Fibroblast of skin of abdomen (primary cell): ENCODE data around the gene MLLT1.

Experiments used
- DNase-seq: peaks from one replicate; pipeline ENCODE4 v3.0.0-alpha.2; 2013

MLLT1 gene

DNA sequence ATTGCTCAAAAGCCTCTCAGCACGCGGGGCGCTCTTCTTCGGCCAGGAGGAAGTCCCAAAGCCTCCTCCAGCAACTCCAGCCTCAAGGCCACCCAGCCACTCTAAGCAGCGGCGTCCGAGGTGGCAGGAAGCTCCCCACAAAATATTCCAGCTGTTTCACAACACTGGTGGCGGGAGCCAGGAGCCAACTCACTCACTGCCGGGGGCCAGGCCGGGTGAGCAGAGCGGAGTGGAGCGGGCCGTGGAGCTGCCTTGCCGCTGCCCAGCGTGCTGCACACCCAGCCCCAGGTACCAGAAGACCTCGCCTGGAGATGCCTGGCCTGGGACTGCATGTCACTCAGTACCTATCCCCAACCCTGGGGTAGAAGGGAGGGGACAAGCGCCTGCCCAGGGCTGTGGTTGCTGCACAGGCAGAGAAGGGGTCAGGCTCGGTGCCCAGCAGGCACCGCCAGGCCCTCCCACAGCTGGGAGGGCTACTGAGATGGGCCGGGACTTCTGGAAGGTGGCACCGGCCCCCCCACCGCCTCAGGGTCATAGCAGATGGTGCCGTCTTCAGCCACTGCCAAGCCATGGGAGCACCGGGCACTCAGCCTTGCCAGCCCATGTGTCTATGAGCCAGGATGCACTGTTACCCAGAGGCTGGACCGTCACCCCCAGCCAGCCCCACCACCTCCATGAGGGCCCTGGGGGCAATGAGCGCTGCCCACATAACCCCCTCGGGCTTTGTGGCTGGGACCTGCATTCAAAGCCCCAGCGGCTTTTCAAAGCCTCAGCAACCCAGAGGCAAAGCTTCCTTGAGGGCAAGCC, 59.2 kb downstream of the MLLT1 start:
- peak; percentile 40 for DNase-seq

DNA sequence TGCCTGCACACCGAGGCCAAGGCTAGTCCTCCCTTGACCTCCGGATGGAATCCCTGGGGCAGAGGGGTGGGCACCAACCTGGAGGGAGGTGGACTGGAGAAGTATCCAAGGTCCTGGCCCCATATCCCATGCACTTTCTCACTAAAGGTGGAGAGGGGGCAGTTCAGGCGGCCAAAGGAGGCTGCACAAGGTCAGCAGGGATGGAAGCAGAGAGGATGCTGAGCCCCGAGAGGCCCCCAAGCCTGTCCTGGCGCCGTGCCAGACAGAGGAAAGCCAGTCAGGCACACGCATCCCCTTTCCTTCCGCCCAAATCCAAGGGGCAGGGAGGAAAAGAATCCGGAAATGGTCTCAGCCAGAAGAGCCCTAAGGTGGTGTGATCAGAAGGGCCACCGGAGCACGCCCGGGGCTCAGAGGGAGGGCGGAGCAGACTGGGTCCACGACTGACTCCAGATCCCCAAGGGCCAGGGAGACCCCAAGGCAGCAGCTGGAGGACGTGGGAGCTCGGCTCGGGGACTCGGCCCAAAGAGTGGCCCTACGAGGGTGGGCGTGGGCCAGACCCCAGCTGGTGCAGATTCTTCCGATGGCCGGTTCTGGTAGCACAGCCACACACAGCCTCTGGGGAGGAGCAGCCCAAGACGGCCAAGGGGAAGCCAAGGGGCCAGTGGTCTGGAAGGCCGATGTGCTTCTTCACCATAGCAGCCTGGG, 60.0 kb downstream of the MLLT1 start:
- no peak for DNase-seq

DNA sequence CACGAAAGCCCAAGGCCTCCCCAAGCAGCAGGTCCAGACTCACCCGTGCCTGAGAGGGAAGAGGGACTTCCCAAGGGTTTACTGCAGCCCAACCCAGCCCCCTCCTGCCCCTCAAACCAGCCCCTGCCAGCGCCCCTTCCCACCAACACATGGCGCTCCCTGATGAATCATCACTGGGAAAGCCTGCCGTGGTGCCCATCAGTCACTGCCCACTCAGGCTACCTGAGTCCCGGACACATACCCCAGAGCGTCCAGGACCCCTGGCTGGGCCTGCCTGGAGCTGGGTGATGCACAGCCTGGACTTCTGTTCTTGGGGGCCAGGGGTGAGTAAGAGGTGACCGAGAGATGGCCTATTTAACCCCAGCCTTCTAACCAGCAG, 60.6 kb downstream of the MLLT1 start:
- DNase-seq = no peak

DNA sequence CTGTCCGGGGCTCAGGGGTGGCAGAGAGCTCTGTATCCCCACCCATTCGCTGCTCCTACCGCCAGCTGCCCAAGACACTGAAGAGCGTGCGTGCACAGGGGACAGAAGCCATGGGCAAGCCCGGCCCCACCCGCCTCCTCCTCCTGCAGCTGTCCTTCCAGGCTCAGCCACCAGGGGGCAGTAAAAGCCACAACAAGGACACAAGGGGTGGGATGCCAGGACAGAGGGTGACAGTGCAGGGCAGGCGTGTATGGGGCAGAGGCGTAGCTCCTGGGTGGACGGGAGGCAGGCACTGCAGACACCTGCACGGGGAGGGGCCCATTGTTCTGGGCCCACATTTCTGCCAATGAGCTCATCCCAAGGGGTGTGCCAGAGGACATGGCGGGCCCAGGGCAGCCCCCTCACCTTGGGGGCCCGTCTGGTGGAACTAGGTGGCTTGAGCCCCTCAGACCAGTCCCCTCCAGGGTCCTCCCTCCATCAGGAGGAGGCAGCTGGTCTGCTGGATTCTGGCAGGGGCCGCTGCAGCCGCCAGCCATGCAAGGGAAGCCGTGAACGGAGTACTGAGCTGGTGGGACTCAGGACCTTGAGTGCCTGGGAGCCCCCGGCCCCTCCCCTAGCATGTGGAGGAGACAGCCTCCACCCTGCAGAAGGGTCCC, 61.2 kb downstream of the MLLT1 start:
- DNase-seq = peak; percentile 72

DNA sequence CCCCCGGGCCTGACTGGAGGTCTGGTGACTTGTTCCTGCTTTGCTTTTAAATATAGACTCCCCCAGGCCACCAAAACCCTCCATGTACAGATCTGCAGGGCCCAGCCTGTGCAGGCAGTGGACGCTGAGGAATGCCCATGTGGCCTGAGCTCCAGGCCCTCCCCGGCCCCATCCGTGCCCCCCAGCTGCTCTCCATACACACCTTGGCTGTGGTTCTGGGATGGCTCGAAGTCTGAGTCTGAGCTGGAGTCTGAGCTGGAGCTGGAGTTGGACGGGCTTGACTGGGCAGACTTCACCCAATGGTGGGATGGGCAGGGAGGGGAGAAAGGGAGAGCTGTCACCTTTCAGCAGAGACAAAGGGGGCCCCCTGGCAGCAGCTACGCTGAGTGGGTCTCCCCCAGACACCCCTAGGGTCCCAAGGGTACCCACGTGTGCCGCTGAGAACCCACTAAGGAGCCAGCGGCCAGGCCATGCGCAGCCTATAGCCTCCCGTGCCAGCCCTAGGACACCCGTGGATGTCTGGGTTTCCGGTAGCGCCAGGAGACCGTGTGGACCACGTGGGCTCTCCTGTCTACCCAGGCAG, 61.9 kb downstream of the MLLT1 start:
- DNase-seq = no peak

DNA sequence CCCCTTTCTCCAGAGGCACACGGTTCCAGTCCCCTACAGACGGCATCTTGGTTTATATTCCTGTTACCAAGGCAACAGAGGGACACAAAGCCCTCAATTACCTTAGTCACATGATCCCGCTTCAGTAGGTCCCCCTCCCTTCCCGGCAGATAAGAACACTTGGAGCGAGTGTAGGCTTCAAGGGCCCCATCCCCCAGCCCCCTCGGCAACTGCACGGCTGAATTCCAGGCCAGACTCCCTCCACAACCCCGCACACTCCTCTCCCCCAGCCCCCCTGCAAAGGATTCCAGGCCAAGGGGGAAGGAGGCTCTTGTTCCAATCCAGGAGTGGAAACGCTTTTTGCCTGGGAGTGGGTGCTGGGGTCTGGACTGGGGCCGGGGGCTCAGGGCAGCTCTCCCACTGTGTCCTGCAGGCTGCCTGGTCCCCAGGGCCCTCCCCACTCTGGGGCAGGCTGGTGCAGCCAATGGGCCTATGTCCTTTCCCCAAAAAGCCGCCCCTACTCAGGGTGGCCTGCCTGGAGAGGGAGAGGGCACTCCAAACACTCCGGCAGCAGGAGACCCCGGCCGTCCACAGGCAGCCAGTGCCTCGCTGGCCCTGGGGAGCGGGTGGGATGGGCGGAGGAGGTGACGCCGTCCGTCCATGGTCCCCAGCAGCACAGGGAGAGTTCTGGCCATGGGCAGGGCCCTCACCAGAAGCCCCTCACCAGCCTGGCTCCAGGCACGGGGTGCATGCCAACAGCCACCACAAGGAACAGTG, 62.6 kb downstream of the MLLT1 start:
- DNase-seq = peak; percentile 65

DNA sequence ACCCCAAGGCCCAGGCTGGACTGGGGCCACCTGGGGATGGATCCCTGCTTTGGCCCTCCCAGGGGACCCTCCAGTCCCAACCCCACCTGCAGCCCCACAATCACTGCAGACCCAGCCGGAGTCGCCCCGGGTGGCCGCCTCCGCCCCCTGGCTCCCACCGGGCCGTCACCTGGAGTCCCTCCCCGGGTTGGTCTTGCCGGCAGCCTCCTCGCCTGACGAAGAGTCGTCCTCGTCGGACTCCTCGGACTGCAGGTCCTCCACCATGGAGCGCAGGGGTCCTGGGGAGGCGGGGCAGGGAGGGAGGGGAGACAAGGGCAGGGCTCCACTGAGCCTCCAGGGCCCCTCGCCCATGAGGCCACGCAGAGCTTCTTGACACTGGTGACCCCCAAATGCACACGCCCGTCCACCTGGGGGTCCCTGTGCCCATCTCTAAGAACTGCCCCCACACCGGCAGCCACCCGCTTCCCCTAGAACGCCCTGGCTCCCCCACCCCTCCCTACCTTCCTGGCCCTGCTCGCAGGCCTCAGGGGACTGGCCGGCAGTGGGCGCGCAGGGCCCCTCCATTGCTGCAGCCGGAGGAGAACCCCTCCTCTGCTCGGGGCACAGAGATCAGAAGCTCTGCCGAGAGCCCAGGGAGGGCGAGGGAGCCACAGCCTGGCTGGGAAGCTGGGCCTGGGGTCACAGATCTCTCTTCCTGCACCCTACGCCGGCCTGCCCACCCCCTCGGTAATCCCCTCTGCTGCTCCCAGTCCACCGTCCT, 63.4 kb downstream of the MLLT1 start:
- no peak for DNase-seq

DNA sequence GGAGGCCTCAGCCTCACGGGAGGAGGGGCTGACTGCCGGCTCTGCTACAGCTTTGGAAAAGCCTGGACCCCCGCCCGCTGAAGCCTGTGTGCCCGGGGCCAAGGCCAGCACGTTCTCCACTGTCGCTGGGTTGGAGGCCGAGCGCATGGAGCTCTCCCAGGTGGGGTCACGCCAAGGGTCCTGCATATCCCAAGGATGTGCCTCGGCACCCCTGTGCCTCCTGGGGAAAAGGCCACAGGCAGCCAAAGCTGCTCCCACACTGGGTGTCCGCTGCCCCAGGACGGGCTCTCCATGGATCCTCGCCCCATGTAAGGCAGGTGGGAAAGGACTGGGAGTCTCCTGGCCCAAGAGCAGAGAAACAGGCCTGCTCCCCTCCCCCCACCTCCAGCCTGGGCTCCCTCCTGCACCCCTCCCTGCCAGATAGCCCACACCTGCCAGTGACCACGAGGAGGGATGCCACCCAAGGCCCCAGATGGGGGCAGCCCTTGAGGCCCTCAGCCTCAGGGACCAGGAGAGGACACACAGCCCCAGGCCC, 64.0 kb downstream of the MLLT1 start:
- DNase-seq = no peak

DNA sequence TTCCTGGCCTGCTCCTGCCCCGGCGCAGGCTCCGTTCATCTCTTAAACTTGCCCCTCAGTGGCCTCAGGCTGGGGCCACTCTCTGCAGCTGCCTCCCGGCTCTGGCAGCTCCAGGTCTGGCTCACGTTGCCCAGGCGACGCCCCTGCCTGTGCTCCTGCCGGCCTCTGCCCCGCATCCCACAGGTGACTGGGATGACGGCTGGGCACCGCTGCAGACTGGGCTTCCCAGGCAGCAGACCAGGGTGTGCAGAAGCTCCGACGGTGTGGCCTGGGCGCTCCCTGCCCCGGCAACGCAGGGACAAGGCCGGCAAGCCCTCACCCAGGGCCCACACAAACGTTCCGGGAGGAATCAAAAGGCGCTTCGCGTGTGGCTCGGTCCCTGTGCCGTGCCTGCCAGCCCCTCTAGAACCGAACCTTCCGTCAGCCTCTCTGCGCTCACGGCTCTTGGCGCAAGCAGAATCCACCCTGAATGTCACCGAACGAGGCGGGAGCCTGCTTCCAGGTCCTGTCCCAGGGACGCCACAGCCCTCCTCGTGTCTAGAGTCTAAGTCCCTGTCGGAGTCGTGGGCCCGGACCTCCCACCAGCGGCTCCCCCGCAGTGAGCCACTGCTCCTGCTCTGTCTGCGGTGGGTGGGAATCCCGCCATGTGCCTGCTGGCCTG, 64.8 kb downstream of the MLLT1 start:
- DNase-seq = no peak

DNA sequence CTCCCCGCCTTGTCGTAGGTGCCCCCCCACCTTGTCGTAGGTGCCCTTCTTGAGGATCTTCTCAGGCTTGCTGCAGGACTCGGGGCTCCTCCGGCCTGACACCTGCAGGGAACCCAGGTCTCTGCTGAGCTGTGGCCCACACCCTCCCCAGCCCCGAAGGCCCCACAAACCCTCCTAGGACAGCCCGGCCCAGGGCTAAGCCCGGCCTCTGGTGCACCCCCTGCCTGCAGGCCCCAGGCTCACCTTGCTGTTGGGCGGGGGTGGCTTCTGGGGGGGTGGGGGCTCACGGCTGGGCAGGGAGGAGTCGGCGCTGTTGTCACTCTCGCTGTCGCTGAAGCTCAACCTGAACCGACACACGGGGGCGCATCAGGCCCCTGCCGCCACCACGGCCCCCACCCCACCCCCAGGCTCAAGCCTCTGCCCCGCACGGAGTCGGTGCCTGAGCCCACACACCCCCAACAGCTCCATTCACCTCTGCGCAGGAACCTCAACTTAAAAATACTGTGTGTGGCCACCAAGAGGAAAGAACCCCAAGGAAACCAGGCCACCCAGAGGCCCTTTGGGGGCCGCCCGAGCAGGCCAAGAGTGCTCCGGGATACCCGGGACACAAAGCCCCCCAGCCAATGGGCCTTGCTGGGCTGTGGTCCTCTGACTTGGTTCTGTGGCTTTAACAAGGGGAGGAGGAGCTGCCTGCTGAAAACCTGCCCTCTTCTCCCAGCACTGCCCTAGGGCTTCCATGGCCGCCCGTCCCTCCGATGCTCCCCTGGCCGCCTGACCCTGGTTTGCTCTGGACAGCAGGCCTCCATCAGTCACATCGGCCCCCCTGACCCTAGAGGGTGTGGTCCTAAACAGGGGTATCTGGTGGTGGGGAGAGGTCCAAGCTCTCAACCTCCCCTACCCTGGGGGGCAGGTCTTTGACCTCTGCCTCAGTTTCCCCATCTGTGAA, 65.8 kb downstream of the MLLT1 start:
- no peak for DNase-seq

DNA sequence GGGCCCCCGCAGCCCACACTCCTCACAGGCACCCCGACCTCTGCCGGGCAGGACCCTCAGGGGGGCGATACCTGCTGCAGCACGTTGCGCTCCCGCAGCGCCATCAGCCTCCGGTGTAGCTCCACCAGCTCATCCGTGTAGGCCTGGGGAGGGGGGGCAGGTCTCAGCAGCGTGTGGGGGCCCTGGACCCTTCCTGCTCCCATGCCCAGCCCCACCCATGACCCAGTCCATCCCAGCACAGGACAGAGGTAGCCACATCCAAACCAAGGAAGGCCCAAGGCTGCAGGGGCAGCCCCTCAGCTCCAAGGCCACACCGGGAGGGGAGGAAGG, 66.5 kb downstream of the MLLT1 start:
- DNase-seq = no peak

DNA sequence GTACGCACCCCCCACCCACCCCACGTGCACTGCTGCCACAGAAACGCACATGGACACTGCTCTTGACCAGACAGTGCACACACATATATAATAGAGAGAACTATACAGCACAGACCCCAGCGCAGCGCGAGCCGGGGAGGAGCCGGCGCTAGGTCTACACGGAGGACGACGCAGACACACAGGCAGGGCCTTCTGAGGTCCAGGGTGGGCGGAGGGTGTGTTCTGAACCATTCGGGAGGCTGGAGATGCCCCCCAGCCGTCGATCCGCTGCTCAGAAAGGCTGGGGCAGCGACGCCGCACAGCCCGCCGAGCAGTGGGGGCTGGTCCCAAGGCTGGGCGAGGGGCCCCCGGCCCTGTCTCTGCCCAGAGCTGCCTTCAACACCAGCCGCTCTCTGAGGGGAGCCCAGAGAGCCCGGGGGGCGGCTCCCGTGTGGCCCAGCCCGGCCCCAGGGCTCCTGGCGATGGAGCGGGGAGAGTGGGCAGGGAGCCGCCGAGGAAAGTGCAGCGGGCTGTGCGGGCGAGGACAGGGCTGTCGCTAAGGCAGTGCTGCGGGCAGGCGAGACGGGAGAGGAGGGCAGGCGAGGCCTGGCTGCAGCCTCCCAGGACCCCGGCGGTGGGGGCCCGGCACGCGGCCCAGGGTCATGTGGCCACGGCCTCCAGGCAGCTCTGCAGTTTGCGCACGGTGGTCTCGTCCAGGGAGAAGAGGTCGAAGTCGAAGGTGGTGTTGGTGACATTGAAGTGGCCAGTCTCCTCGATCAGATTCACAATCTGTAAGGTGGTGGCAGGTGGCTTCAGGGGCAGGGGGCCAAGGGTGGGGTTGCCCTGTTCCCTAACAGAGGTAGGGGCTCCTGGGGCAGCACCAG, 67.1 kb downstream of the MLLT1 start:
- DNase-seq = no peak

DNA sequence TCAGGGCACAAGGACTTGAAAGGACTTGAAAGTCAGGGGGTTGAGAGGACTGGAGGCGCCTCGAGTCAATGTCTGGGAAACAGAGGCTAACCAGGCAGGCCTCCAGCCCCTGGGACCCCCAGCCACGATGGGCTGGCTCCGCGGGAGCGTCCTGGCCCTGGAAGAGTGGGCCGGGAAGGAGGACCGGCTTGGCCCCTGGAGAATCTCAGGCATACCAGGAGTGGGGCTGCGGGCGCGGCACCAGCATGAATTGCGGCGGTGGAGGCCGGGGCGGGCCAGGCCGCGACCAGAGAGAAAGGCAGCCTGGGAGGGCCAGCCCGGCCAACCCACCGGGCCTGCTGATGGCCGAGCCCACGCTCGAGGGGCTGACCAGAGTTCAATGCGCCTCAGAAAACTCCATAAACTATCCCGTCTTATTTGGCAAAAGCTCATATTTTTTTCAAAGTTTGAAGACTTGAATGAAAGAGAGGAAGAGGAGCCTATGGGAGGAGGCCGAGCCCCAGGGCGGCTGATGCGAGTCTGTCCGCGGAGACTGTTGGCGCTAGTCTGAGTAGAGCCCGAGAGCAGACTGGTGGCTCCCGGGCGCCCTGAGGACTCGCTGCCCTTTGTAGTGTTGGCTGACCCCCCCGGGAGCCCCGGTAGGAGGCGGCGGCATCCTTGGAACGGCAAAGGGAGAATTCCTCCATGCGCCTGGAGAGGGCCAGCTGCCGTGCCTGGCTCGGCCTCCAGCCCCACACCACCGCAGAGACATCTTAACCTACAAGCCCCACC, 68.0 kb downstream of the MLLT1 start:
- DNase-seq = no peak

DNA sequence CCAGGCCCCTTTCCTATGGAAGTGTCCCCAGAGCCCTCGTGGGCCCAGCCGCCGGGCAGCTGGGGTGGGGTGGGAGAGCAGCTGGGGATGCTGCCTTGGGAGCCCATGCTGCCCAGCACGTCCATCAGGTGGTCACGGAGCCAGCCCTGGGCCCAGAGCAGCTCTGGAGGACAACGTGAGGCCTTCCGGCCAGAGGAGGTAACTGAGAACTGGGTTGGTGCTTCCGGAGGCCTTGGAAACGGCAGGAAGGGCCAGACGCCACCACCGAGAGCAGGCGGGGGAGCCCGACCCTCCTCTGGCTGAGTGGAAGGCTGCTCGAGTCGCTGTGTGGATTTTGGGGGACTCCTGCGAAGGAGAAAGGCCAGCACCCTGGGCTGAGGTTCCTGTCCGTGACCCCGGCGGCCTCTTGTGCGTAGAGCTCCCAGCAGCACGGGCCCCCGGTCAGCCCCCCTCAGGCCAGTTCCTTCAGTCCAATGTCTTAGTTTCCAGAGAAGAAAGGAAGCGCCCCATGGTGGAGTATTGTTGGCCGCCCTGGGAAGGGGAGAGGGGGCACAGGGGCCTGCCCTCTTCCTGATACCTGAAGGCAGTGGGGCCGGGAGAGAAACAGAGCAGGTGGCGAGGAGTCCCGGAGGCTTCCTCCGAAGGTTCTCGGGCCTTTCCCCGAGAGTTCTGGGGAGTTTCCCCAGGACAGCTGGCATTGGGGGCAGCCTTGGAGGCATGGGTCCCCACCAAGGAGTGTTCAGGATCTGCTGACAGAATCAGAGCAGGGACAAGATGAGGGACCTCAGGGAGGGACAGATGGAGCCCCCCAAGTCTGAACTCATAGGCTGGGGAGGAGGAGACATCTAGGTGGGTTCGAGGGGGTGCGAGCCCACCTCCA, 68.8 kb downstream of the MLLT1 start:
- no peak for DNase-seq

DNA sequence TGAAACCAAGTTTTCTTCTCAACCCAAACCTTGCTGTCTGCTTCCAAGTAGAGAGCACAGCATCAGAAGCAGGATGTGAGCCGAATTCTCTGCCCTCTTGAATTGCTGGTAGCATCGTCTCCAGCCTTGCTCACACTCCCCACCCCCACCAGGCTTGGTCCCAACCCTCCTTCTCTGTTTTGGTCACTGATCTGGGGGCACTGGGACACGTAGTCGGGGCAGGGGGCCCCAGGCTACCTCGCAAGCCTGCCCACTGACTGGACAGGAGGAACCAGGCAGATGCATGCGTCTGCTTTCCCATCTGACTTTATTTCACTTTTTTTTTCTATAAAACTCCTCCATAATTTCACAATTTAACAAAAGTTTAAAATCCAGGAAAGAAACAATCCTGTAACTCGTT, 69.7 kb downstream of the MLLT1 start:
- DNase-seq = no peak

DNA sequence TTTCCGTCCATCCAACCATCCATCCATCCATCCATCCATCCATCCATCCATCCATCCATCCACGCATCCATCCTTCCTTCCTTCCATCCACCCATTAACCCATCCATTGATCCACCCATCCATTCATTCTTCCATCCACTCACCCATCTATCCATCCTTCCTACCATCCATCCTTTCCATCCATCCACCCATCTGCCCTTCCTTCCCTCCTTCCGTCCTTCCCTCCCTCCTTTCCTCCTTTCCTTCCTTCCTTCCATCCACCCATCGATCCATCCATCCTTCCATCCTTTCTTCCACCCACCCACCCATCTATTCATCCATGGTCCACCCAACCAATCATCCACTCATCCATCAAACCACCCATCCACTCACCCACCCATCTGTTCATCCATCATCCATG, 70.1 kb downstream of the MLLT1 start:
- DNase-seq = no peak

DNA sequence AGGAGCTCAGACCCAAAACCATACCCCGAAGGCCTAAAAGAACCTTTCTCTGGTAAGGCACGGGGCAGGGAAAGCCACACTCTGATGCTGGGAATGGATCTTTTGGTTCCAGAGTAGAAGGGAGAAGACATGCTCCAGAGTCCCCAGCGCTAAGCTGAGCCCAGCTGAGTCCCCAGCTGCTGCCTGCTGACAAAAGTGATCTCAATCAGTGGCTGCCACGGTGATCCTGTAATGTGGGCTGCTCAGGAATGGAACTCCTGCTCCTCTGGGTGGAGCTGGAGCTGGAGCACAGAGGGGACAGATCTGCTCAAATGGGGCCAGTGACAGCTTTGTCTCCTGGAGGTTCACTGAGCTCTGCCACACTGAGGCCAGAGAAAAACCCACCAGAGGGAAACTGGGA, 70.5 kb downstream of the MLLT1 start:
- no peak for DNase-seq
